NCI-H1436 (cell line): Measurements from ENCODE around the gene FLRT1.

ENCODE experiments used
- DNase-seq: peaks from one replicate; lab custom pipeline; 2025; lab: John Stamatoyannopoulos, UW

FLRT1 gene

DNA sequence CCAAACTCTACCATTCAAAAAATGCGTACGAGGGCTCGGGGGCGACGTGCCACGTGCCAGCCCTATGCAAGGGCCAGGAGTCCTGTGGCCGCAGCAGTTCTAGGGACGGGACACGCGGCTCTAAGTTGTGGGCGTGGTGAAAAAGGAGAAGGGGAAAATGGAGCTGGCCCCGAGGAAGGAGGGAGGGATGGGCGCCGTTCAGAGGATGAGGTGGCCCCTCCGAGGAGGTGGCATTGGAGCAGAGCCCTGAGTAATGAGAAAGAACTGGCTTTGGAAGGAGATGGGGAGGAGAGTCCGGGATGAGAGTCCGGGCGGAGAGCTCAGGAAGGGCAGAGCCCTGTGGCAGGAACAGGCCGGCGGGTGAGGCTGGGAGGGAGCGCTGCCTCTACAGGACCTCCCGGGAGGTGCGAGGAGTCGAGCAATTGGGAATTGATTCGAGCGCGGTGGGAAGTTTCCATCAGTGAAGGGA is 28.5 kb upstream of the FLRT1 start:
- DNase-seq: no peak

DNA sequence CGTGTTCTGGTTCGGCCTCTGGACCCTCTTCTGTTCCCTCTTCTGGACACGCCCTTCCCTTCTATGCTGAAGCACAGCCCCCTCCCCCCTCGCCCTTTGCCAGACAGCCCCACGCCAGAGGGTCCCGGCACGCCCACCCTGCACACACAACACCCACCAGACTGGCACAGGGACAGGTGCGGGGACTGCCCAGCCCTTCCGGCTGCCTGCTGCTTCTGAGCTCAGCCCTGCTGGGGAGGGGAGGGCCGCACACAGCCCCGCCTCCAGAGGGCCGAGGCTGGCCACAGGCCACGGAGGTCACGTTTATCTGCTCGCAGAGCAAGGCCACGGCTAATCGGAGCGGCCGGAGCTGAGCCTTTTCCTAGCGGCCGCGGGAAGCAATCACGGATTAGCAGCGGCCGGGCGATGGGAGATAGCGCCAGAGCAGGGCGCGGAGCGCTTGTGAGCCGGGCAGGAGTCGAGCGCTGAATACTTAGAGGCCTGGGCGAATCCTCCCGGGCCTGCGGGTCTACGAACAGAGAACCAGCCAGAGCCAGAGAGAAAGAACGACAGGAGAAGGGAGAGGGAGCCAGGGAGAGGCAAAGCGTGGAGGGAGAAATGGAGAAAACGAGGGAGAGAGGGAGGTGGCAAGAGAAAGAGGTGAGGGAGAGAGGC is 28.0 kb upstream of the FLRT1 start:
- no peak for DNase-seq

DNA sequence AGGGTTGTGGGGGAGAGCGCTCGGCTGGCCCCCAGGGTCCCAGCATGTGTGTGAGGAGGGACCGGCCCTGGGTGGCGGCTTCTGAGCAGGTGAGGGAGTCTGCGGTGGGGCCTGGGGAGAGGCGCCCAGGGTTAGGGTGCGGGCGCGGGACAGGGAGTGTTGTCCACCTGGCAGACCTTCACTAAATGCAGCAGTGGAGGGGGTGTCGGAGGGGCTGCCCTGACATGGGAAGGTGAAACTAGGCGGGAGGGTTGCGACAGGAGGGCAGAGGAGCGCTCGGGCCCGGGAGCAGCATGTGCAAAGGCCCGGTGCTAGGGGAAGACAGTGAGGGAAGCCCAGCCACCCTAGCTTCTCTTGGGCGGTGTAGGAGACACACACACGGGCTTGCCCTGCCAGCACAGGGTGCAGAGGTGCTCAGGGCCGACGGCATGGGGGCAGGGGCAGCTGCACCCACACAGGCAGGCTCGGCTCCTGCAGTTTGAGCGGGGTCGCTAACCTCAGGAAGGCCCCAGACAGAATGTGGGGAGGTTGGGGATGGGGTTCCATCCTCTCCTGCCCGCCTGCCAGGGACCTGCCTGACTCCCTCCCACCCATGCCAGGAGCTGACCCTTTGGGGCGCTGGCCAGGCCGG is 27.3 kb upstream of the FLRT1 start:
- DNase-seq: no peak

DNA sequence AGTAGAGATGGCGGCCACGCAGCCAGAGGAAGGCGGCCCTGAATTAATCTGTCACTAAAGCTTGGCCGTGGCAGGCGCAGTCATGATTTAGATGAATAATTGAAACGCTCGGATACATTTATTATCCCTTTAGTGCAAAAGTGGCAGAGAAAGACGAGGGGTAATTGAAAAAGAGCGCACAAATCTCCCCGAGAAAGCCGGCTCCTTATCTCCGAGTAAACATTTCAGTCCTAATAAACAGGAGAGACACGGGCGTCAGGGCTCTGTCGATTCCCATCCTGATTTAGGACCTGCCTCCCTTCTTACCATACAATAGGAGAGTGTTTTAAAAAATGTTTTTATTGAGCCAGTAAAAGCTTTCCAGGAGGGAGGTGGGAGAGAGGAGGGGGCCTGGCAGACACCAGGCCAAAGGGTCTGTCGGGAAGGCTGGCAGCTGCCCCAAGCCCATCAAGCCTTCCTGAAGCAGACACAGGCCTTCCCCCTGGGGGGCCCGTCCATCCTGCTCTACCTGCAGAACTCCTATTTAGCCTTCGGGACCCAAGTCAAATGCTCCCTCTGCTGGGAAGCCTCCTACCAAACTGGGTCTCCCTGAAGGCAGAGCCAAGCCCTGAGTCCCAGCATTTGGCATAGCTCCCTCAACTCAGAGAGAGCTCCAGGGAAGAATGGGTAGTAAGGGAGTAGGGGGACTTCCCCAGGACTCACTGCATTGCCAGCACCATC is 26.7 kb upstream of the FLRT1 start:
- no peak for DNase-seq

DNA sequence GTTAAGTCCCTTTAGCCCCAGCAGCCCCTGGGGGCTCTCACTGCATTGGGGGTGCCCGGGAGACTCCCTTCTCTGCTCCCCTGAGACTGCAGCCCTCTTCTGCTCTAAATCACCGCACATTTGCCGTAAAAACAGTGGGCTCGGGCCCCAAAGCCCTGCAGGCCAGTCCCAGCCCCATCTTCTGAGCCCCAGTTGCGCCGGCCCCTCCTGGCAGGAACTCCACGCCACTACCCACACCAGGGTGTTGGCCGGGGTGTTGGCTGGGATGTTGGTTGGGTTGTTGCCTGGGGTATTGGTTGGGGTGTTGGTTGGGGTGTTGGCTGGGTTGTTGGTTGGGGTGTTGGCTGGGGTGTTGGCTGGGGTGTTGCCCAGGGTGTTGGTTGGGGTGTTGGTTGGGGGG is 26.0 kb upstream of the FLRT1 start:
- DNase-seq: no peak

DNA sequence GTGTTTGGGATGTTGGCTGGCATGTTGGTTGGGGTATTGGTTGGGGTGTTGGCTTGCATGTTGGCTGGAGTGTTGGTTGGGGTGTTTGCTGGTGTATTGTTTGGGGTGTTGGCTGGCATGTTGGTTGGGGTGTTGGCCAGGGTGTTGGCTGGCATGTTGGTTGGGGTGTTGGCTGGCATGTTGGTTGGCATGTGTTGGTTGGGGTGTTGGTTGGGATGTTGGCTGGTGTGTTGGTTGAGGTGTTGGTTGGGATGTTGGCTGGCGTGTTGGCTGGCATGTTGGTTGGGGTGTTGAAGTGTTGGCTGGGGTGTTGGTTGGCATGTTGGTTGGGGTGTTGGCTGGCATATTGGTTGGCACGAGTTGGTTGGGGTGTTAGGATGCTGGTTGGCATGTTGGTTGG is 24.9 kb upstream of the FLRT1 start:
- no peak for DNase-seq

DNA sequence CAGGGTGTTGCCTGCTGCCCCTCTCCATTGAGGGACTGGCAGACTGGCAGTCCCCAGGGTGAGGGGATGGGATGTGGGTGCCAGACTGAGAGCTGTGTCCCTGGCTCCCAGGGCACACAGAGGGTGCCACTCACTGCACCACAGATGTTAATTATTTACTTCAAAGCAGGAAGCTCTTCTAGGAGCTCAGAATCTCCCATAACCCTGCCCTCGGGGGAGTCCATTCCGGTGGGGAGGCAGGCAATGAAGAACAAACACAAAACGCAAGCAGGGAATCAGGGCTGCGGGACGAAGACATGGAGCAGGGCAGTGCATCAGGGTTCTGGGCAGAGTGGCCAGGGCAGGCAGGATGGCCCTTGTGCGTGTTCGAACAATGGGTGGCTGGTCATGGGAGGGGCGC is 24.4 kb upstream of the FLRT1 start:
- DNase-seq: no peak

DNA sequence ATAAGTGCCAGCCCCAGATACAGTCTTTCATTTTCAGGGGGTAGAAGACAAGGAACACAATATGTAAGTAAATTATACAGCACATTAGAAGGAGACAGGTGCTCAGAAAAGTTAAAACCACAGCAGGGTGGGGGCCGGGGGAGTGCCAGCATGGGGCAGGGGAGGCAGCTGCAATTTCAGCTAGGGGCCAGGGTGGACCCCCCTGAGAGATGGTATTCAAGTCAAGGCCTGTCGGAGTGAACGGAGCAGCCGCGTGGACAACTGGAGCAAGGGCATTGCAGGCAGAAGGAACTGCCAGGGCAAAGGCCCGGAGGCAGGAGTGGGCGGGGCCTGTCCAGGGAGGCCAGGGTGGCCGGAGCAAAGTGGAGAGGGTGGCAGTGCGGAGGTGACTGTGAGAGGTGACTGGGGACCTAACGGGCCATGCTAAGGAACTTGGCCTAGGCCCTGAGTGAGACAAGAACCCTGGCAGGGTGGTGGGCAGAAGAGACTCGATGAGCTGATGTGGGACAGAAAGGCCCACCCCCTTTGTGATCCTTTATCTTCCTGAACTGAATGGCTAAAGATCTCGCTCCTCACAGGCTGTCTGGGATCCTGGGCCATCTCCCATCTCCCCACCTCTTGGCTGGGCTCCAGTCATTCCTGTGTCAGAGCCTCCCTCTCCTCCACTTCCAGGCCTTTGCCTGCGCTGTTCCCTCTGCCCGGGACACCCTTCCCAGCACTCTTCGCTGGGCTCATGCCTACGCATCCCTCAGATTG is 22.4 kb upstream of the FLRT1 start:
- no peak for DNase-seq

DNA sequence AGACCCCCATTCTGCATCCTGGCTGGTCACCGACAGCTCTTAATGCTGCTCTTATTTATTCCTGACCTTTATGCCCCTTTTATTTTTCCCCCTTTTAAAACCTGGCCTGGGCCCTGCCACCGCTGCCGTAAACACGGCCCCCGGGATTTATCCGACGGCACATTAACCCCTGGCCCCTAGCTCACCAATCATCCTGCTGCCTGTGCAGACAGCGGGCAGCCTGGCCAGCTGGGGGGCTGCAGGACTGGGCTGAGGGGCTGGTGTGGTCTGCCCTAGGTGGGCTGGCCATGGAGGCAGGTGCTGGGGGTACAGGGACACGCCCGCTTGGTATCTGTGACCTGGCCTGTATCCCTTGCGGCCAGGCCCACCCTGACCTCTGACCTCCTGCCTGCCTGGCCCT is 21.4 kb upstream of the FLRT1 start:
- no peak for DNase-seq

DNA sequence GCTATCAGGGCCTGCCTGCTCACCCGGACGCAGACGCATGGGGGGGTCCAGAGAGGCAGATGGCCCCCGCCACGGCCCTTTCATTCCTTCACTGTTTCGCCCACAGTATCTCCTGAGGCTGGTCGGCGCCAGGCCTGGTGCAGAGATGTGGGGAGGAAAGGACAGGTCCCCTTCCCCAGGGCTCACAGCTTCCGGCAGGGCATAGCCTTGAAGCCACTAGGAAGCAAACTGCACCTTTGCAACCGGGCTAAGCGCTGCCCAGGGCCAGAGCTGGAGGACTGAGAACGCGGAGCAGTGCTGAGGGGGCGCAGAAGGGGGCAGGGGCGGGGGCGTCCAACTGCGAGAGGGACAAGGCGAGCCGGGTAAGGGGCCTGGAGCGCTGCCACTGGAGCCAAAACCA is 20.2 kb upstream of the FLRT1 start:
- no peak for DNase-seq

DNA sequence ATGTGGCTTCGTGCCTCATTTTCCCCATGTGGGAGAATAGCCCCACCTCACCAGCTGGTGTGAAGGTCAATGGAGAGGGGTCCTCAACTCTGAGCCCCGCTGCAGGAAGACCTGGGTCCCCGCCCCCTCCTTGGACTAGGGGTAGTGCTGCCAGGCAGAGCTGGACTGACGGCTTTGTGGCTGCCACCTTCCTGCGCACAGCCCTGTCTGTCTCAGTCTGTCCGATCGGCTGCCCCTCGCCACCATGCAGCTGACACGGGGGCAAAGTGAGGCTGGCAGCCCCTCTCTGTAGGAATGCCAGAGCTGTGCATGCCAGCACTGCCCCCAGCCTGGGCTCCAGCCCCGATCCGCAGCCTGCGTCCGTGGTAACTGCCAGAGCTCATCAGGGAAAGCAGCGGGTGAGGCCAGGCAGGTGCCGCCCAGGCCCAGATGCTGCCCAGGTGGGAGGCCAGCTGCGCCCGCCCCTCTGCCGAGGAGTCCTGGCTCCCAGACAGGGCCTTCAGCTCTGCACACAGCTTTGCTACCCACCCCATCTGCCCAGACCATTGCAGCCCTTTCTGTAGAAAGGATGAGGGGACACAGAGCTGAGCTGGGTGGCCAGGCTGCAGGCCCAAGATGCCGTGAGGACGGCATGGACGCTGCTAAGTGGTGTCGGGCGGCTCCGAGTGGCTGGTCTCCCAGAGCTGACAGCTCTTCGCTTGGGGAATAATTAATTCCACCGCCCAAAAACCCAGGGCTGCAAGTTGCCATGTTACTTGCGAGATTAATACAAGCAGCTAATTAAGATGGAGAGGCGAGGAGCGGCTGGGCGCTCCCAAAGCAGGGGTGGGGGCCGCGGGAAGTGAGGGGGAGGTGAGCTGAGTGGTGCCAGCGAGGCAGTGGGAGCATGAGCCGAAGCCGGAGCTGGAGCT is 19.5 kb upstream of the FLRT1 start:
- DNase-seq: no peak

DNA sequence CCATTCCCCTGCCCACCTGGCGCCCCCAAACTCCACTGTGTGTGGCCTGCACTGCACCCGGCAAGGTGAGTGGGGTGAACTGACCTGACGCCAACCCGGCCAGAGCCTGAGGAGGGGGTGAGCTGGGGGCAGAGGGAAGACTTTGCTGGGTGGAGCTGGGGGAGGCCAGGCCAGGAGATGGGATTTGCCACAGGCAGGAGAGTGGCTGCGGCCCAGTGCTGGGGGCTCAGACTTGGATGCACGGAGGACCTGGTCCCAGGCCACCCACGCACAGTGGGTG is 17.8 kb upstream of the FLRT1 start:
- DNase-seq: no peak

DNA sequence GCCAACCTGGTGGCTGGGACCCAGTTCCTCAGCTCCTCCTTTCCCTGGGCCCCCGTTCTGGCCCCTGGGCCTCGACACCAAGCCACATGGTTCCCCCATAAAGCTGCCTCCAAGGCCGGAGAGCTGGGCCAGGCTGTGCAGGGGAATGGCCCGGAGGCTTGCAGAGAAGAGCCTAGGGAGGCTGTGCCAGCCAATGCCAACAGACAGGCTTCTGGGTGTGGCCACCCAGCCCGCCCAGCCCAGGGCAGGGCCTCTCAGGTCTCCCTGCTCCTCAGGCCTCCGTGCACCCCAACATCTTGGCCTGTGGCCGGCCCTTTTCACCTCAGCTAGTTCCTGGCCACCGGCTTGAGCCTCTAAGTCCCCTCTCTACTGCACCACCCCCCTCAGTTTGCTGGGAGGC is 17.4 kb upstream of the FLRT1 start:
- no peak for DNase-seq

DNA sequence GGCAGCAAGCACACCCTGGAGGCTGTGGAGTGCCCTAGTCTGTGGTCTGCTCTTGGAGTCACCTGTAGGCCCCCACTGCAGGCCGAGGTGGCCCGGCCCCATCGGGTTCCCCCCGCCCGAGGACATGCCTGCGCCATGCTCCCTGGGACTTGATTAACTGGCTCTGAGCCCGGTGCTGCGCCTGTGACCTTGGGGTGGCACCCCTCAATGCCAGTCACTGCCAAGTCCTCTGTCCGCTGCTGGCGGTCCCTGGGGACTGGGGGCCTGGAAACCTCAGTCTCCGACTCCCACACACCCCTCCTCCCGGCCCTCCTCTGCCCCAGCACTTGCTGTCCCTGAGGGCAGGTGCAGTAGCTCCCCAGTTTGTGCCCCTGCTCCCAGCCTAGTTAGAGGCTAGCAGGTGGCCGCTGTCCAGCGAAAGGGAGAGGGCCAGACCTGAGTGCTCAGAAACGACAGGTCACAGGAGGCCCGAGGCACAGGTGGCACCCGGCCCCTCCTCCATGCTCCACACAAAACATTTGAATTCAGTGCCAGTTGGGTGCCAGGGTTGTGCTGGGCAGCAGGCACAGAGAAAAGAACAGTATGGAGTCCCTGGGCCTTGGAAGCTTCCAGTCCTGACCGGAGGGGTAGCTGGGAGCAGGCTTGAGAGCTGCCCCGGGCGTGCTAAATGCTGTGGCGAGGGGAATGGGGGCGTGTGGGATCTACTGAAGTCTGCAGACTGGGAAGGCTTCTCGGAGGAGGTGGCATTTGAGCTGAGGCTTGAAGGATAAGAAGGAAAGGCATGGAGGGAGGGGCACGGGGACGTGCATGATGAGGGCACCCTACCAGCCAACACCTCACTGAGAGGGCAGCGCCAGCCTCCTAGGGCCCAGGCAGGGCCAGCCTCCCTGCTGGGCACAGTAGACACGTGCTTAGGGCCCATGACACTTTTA is 16.4 kb upstream of the FLRT1 start:
- no peak for DNase-seq

DNA sequence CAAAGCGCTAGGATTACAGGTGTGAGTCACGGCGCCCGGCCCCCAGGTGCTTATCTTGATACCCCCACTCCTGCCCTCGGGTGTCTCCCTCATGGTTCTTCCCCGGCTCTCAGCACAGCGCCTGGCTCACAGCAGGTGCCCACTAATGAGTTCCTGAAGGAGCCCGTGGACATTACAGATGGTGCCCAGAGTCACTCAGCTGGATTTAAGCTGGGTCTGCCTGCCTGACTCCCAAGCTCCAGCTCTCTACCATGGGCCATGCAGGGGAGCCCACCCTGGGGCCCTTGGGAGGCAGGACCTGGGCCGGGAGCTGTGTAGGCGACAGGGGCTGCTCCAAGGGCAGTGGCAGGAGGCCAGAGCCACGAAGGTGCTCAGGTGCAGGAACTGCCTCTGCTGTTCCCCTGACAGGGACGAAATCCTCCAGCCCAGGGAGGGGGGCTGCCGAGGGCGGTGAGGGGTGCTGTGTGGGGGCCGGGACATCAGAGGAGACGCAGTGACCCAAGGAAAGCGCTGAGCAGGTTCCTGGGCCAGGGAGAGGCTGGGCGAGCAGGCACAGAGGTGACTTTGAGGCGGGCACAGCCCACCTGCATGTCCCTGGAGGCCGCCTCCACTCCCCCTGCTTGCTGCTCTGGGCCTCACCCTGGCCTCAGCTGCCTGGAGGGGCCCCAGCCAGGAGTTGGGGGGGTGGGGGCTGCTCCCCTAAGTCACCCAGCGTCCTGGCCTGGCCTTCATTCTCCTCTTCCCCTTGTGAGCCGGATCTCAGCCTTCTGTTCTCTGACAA is 14.6 kb upstream of the FLRT1 start:
- DNase-seq: no peak

DNA sequence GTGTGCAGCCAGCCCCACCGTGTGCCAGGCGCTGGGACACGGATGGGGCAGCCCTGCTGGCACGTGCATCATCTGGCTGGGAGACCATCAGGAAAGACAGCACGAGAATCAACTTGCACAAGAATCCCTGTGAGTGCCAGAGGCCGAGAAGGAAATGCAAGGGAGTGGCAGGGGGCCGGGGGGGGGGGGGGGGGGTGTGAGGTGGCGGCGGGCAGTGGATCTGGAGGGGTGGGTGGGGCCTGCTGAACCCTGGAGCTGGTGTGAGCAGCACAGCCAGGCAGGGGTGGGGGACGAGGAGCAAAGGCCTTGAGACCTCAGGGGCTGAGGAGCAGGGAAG is 14.0 kb upstream of the FLRT1 start:
- no peak for DNase-seq

DNA sequence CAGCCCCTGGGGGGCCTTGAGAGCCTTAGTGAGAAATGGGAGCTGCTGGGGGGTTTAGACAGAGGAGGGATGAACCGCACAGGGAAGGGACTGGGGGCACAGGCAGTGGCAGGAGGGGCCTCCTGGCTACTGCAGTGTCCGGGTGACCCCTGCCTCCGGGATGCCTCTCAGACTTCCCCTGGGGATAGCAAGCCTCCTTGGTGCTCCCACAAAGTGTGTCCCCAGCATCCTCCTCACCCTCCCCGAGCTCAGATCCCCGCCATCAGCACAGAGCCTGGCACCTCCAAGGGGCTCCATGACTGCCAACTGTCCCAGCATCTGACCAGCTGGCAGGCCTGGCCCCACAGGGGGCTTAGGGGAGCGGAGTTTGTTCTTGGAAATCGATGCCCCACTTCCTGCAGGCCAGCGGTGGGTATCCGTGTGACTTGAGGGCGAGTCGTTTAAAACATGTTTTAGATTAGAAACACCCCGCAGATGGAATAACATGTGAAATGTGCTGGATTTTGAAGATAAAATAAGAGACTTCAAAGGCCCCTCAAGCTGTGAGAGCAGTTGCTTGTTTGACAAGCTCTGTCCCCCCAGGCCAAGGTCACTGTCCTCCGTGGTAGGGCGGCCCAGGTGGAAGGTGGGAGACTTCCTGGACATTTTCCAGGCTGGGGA is 13.5 kb upstream of the FLRT1 start:
- no peak for DNase-seq

DNA sequence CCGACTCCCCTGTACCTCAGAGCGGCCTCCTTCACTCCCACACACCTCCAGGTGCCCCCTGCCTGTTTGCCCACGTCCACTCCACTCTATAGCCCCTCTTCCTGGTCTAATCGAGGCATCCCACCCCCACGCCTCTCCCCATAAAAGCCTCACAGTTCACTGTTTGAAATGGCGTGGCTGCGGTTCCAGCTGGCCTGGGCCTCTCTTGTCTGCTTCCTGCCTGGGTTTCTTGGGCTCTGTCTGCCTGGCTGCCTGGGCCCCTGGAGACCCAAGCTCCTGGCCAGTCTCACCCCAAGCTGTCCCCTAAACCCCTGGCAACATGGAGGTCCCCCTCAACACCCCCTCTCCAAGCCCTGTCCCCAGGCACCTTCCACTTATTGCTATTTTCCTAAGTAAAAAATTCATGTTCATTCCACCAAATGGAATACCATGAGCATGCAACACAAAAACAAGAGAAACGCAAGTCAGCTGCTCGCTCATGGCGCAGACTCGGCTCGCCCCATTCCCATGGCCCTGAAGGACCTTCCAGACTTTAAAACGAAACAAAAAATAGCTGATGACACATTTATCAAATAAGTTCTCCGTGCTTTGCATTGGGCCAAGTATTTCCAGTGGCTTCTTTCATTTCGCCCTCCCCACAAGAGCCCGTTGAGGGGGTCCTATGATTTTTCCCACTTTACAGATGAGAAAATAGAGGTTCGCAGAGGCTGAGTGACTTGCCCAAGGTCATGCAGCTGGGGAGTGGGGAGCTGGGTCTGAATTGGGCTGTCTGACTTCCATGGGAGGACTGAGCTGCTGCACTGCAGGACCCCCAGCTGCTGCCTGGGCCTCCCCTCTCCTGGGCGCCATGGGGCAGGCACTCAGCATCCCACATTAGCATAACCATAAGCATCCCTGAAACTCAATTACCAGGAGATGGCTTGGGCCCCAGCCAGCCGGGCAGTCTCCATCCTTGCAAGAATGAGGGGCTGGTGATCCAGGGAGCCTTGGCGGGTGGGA is 11.7 kb upstream of the FLRT1 start:
- no peak for DNase-seq
